GM23338 (cell line): Measurements from ENCODE around the gene GLRX. TPM values are rescaled to one million over a fixed set of nuclear protein-coding genes. Genes with fewer than 3 reads are reported as not detected.

Experiments used
- ATAC-seq: fragments of 200-7000 bp; cut with Tn5 transposase; 3 replicates; pipeline ENCODE4 v1.9.1; 2020
- DNase-seq: peaks from one replicate; pipeline ENCODE4 v3.0.0-alpha.2; 2015; ENCODE audit warnings: low spot score
- H2AFZ ChIP-seq: fragments of 200-600 bp; sonication (generic); 2 replicates; pipeline ENCODE4 v1.8.0; 2016; ENCODE audit warnings: antibody characterized with exemption, mild to moderate bottlenecking, moderate library complexity
- H3F3A ChIP-seq: fragments of 200-600 bp; sonication (generic); replicated peaks from 2 replicates; pipeline ENCODE4 v1.8.0; 2017; ENCODE audit warnings: antibody characterized with exemption, mixed run types, low read depth
- H3K27ac ChIP-seq: fragments of 200-600 bp; sonication (generic); 2 replicates; pipeline ENCODE4 v1.6.1; 2016; ENCODE audit warnings: low read depth
- H3K27me3 ChIP-seq: fragments of 200-600 bp; sonication (generic); 2 replicates; pipeline ENCODE4 v1.8.0; 2016; ENCODE audit warnings: mild to moderate bottlenecking, mixed run types, moderate library complexity; ENCODE audit not compliant: insufficient read depth
- H3K36me3 ChIP-seq: fragments of 200-600 bp; sonication (generic); 2 replicates; pipeline ENCODE4 v1.8.0; 2016; ENCODE audit warnings: mild to moderate bottlenecking; ENCODE audit not compliant: insufficient read depth
- H3K4me1 ChIP-seq: fragments of 200-600 bp; sonication (generic); 2 replicates; pipeline ENCODE4 v1.8.0; 2016; ENCODE audit warnings: mild to moderate bottlenecking, moderate library complexity; ENCODE audit not compliant: insufficient read depth
- H3K4me2 ChIP-seq: fragments of 200-600 bp; sonication (generic); 2 replicates; pipeline ENCODE4 v1.7.1; 2017; ENCODE audit warnings: mixed run types
- H3K4me3 ChIP-seq: fragments of 200-600 bp; sonication (generic); 2 replicates; pipeline ENCODE4 v1.6.1; 2016; ENCODE audit warnings: mixed run types
- H3K79me2 ChIP-seq: fragments of 200-600 bp; sonication (generic); replicated peaks from 2 replicates; pipeline ENCODE4 v1.8.0; 2017; ENCODE audit warnings: mild to moderate bottlenecking; ENCODE audit not compliant: insufficient read depth
- H3K9me2 ChIP-seq: fragments of 200-600 bp; sonication (generic); 2 replicates; pipeline ENCODE4 v1.8.0; 2017; ENCODE audit not compliant: insufficient read depth
- H4K20me1 ChIP-seq: fragments of 200-600 bp; sonication (generic); replicated peaks from 2 replicates; pipeline ENCODE4 v1.8.0; 2017; ENCODE audit warnings: mild to moderate bottlenecking; ENCODE audit not compliant: insufficient read depth
- H3K27ac Mint-ChIP-seq: 2 replicates; pipeline ENCODE4 v1.8.0; 2020; ENCODE audit warnings: inconsistent platforms, mild to moderate bottlenecking, moderate library complexity, mixed read lengths
- H3K27me3 Mint-ChIP-seq: 3 replicates; pipeline ENCODE4 v1.8.0; 2022; ENCODE audit warnings: low read depth, mild to moderate bottlenecking, moderate library complexity, mixed read lengths, inconsistent platforms; ENCODE audit not compliant: insufficient read depth, poor library complexity
- H3K36me3 Mint-ChIP-seq: 3 replicates; pipeline ENCODE4 v1.8.0; 2021; ENCODE audit warnings: low read depth, mild to moderate bottlenecking, inconsistent platforms, moderate library complexity, mixed read lengths
- H3K4me1 Mint-ChIP-seq: 3 replicates; pipeline ENCODE4 v1.8.0; 2020; ENCODE audit warnings: mild to moderate bottlenecking, inconsistent platforms, mixed read lengths
- H3K4me3 Mint-ChIP-seq: 3 replicates; pipeline ENCODE4 v1.8.0; 2021; ENCODE audit warnings: moderate library complexity, mild to moderate bottlenecking, inconsistent platforms, mixed read lengths
- H3K9me3 Mint-ChIP-seq: 3 replicates; pipeline ENCODE4 v1.8.0; 2020; ENCODE audit warnings: moderate library complexity, mild to moderate bottlenecking, inconsistent platforms, mixed read lengths
- CREB1 ChIP-seq: fragments of 250-450 bp; sonication (Bioruptor Pico); IDR thresholded peaks from 2 replicates; pipeline ENCODE4 v1.5.0; 2020; ENCODE audit warnings: low read depth, mild to moderate bottlenecking, moderate library complexity
- EZH2phosphoT487 ChIP-seq: fragments of 200-600 bp; sonication (generic); IDR thresholded peaks from one replicate; pipeline ENCODE4 v1.8.1; 2018; ENCODE audit warnings: antibody characterized with exemption; ENCODE audit not compliant: unreplicated experiment
- JUNB ChIP-seq: IDR thresholded peaks from one replicate; pipeline ENCODE4 v1.6.1; 2016; ENCODE audit warnings: antibody characterized with exemption; ENCODE audit not compliant: unreplicated experiment
- NANOG ChIP-seq: IDR thresholded peaks from 2 replicates; pipeline ENCODE4 v1.6.1; 2016; ENCODE audit warnings: antibody characterized with exemption, borderline replicate concordance
- POLR2AphosphoS5 ChIP-seq: IDR thresholded peaks from 2 replicates; pipeline ENCODE4 v1.6.1; 2016; ENCODE audit warnings: antibody characterized with exemption, low read depth
- ZNF331 ChIP-seq: fragments of 250-450 bp; sonication (Bioruptor Pico); IDR thresholded peaks from 2 replicates; pipeline ENCODE4 v1.5.0; 2020; ENCODE audit warnings: low read depth, mild to moderate bottlenecking, moderate library complexity
- polyA plus RNA-seq: library from polyadenylated mRNA; unstranded; fragments of >200 nt; fragmentation: Nextera tagmentation; extraction: Ambion mirVana; gene quantifications from 2 replicates; pipeline ENCODE4 v1.2.1, GENCODE V29; 2016
- total RNA-seq: library from RNA; depleted of rRNA; stranded (reverse); fragments of >200 nt; shearing (Covaris generic); gene quantifications from 2 replicates; pipeline ENCODE4 v1.2.3, GENCODE V29; 2014
- TF ChIP-seq, protein P1 (sequence below), 2 experiments: fragments of 200-600 bp in 1 of 2; sonication (generic) in 1 of 2; conservative IDR thresholded peaks; 2 replicates each; pipeline versions ENCODE4 v1.5.1 to v1.6.1; 2016 to 2017; ENCODE audit warnings: antibody characterized with exemption in 2 of 2, low read depth in 2 of 2, mild to moderate bottlenecking in 2 of 2, moderate library complexity in 1 of 2
- TF ChIP-seq, protein P2 (sequence below): IDR thresholded peaks from one replicate; pipeline ENCODE4 v1.6.1; 2018; ENCODE audit warnings: antibody characterized with exemption; ENCODE audit not compliant: unreplicated experiment
- TF ChIP-seq, protein P3 (sequence below): fragments of 250-450 bp; sonication (Bioruptor Pico); IDR thresholded peaks from 2 replicates; pipeline ENCODE4 v1.5.0; 2020; ENCODE audit warnings: mild to moderate bottlenecking, moderate library complexity

GLRX gene
- total and polyA plus RNA-seq, 2 experiments from 2014 or later = 9.5 to 42.2 TPM

DNA sequence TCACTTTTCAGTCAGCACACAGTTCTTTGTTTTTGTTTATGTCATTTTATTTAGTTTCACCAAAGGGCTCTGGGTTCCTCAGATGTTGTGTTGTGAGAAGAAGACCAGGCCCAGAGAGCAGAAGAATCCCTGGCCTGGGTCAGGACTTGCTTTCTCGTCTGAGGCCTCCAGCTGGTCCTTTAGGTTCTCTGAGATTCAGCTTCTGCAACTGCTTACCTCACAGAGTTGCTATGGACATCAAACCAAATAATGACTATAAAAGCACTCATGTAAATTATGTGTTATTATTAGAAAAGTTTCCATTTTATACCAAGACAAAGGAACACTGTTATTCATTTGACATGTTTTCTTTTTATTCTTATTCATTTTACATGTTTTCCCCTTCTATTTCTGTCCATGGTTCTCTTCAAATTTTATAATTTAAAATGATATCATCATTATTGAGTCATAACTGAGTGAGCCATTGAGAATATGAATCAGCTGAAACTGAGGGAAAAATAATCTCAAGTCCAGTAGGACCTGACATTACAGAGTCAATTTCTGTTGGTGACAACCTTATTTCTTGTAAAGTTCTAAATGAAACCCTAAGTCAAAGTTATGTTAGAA lies 44.0 kb upstream of the GLRX start:
- Histone ChIP-seq H4K20me1 (no peaks in the 10 kb centered on the region), H3K4me2 (no peak overlapping the region), H3K9me2 (peaks cover 3% of the 10 kb centered on the region), H3K27me3 (no peaks in the 10 kb centered on the region), H2AFZ (no peak overlapping the region), H3K36me3 (no peaks in the 10 kb centered on the region), H3K27ac (no peak overlapping the region), H3F3A (no peaks in the 10 kb centered on the region), H3K4me1 (no peaks in the 10 kb centered on the region), H3K4me3 (no peak overlapping the region), H3K79me2 (no peaks in the 10 kb centered on the region)
- Mint-ChIP-seq H3K4me3 (no peak overlapping the region), H3K27ac (no peak overlapping the region), H3K36me3 (no peaks in the 10 kb centered on the region), H3K9me3 (no peaks in the 10 kb centered on the region), H3K27me3 (no peaks in the 10 kb centered on the region), H3K4me1 (peaks cover 8% of the 10 kb centered on the region)
- DNase-seq (no peak), ATAC-seq (no peak)
- TF ChIP-seq CREB1 (CRISPR knock-in tag) = no peak
- TF ChIP-seq, protein P1, sequence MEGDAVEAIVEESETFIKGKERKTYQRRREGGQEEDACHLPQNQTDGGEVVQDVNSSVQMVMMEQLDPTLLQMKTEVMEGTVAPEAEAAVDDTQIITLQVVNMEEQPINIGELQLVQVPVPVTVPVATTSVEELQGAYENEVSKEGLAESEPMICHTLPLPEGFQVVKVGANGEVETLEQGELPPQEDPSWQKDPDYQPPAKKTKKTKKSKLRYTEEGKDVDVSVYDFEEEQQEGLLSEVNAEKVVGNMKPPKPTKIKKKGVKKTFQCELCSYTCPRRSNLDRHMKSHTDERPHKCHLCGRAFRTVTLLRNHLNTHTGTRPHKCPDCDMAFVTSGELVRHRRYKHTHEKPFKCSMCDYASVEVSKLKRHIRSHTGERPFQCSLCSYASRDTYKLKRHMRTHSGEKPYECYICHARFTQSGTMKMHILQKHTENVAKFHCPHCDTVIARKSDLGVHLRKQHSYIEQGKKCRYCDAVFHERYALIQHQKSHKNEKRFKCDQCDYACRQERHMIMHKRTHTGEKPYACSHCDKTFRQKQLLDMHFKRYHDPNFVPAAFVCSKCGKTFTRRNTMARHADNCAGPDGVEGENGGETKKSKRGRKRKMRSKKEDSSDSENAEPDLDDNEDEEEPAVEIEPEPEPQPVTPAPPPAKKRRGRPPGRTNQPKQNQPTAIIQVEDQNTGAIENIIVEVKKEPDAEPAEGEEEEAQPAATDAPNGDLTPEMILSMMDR (conservative IDR thresholded peaks at IDR 0.05; ENCODE audit: low read depth in 2 of 2) = no peak

DNA sequence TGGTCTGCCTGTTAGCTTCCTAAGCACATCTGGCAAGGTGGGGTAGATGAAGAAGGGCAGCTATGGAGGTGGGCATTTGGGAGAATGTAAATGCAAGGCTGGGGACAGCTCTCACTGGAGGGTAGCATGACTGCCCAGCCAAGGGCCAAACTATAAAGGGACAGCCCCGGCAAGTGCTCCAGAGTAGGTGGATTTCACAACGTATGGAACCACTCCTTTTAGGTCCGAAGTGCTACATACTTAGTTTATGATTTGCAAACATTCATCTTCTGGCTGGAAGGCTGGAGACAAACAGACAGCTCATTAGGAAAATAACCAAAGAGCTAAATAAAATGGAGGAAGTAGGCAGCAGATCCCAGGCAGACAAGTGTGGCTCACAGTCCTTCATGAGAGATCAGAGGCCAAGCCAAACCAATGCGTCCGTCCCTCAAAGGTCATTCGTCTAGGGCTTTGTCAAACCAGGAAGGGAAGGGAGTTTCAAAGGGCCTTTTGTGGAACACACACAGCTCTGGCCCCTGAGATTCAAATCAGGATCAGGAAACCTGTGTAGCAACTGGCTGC lies 42.5 kb upstream of the GLRX start:
- ATAC-seq = no peak
- Histone ChIP-seq H2AFZ (no peak overlapping the region), H3K4me2 (no peak overlapping the region), H3F3A (no peaks in the 10 kb centered on the region), H3K36me3 (no peaks in the 10 kb centered on the region), H3K27me3 (no peaks in the 10 kb centered on the region), H3K9me2 (peaks cover 3% of the 10 kb centered on the region), H3K27ac (no peak overlapping the region), H3K4me1 (no peaks in the 10 kb centered on the region), H3K4me3 (no peak overlapping the region), H4K20me1 (no peaks in the 10 kb centered on the region), H3K79me2 (no peaks in the 10 kb centered on the region)
- Mint-ChIP-seq H3K4me3 (no peak overlapping the region), H3K9me3 (no peaks in the 10 kb centered on the region), H3K27ac (no peak overlapping the region), H3K4me1 (peaks cover 8% of the 10 kb centered on the region), H3K36me3 (no peaks in the 10 kb centered on the region), H3K27me3 (no peaks in the 10 kb centered on the region)
- TF ChIP-seq CREB1 (CRISPR knock-in tag) = no peak
- TF ChIP-seq, protein P2, sequence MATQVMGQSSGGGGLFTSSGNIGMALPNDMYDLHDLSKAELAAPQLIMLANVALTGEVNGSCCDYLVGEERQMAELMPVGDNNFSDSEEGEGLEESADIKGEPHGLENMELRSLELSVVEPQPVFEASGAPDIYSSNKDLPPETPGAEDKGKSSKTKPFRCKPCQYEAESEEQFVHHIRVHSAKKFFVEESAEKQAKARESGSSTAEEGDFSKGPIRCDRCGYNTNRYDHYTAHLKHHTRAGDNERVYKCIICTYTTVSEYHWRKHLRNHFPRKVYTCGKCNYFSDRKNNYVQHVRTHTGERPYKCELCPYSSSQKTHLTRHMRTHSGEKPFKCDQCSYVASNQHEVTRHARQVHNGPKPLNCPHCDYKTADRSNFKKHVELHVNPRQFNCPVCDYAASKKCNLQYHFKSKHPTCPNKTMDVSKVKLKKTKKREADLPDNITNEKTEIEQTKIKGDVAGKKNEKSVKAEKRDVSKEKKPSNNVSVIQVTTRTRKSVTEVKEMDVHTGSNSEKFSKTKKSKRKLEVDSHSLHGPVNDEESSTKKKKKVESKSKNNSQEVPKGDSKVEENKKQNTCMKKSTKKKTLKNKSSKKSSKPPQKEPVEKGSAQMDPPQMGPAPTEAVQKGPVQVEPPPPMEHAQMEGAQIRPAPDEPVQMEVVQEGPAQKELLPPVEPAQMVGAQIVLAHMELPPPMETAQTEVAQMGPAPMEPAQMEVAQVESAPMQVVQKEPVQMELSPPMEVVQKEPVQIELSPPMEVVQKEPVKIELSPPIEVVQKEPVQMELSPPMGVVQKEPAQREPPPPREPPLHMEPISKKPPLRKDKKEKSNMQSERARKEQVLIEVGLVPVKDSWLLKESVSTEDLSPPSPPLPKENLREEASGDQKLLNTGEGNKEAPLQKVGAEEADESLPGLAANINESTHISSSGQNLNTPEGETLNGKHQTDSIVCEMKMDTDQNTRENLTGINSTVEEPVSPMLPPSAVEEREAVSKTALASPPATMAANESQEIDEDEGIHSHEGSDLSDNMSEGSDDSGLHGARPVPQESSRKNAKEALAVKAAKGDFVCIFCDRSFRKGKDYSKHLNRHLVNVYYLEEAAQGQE = no peak
- TF ChIP-seq POLR2AphosphoS5 = no peak
- no peak for TF ChIP-seq NANOG
- no peak for TF ChIP-seq EZH2phosphoT487
- TF ChIP-seq ZNF331 (CRISPR knock-in tag) = no peak
- TF ChIP-seq, protein P3, sequence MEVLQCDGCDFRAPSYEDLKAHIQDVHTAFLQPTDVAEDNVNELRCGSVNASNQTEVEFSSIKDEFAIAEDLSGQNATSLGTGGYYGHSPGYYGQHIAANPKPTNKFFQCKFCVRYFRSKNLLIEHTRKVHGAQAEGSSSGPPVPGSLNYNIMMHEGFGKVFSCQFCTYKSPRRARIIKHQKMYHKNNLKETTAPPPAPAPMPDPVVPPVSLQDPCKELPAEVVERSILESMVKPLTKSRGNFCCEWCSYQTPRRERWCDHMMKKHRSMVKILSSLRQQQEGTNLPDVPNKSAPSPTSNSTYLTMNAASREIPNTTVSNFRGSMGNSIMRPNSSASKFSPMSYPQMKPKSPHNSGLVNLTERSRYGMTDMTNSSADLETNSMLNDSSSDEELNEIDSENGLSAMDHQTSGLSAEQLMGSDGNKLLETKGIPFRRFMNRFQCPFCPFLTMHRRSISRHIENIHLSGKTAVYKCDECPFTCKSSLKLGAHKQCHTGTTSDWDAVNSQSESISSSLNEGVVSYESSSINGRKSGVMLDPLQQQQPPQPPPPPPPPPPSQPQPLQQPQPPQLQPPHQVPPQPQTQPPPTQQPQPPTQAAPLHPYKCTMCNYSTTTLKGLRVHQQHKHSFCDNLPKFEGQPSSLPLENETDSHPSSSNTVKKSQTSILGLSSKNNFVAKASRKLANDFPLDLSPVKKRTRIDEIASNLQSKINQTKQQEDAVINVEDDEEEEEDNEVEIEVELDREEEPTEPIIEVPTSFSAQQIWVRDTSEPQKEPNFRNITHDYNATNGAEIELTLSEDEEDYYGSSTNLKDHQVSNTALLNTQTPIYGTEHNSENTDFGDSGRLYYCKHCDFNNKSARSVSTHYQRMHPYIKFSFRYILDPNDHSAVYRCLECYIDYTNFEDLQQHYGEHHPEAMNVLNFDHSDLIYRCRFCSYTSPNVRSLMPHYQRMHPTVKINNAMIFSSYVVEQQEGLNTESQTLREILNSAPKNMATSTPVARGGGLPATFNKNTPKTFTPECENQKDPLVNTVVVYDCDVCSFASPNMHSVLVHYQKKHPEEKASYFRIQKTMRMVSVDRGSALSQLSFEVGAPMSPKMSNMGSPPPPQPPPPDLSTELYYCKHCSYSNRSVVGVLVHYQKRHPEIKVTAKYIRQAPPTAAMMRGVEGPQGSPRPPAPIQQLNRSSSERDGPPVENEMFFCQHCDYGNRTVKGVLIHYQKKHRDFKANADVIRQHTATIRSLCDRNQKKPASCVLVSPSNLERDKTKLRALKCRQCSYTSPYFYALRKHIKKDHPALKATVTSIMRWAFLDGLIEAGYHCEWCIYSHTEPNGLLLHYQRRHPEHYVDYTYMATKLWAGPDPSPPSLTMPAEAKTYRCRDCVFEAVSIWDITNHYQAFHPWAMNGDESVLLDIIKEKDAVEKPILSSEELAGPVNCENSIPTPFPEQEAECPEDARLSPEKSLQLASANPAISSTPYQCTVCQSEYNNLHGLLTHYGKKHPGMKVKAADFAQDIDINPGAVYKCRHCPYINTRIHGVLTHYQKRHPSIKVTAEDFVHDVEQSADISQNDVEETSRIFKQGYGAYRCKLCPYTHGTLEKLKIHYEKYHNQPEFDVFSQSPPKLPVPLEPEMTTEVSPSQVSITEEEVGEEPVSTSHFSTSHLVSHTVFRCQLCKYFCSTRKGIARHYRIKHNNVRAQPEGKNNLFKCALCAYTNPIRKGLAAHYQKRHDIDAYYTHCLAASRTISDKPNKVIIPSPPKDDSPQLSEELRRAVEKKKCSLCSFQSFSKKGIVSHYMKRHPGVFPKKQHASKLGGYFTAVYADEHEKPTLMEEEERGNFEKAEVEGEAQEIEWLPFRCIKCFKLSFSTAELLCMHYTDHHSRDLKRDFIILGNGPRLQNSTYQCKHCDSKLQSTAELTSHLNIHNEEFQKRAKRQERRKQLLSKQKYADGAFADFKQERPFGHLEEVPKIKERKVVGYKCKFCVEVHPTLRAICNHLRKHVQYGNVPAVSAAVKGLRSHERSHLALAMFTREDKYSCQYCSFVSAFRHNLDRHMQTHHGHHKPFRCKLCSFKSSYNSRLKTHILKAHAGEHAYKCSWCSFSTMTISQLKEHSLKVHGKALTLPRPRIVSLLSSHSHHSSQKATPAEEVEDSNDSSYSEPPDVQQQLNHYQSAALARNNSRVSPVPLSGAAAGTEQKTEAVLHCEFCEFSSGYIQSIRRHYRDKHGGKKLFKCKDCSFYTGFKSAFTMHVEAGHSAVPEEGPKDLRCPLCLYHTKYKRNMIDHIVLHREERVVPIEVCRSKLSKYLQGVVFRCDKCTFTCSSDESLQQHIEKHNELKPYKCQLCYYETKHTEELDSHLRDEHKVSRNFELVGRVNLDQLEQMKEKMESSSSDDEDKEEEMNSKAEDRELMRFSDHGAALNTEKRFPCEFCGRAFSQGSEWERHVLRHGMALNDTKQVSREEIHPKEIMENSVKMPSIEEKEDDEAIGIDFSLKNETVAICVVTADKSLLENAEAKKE = no peak
- no peak for TF ChIP-seq JUNB
- no peak for DNase-seq
